ENCODE measurements around the gene LRP2.

Gene LRP2

DNA sequence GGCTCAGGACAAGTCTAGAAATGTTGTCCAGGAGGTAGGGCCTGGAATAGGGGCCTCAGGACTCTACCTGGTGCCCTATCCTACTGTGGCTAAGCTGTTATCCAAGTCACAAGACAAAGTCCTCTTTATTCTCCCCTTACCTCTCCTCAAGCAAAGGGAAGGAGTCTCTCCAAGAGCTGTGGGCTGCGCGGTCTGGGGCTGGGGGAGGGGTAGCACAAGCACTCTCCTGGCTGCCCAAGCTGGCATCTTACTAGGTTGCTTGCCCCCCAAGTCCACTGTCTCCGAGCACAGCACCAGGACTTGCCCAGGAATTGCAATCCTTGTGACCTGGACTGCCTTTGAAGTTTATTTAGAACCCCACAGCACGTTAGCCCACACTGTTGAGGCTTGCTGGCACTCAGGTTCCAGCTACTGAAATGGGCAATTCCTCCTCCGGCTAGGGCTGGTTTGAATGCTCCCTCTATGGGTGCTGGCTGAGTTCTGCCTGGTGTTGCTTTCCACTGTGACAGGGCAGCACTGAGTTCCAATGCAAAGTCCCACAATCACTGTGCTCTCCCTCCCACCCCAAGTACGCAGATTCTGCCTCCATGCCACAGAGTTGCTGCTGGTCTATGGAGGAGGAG is 274.5 kb downstream of the LRP2 start:
- DNase-seq (ENCODE audit: low read depth): no peak

DNA sequence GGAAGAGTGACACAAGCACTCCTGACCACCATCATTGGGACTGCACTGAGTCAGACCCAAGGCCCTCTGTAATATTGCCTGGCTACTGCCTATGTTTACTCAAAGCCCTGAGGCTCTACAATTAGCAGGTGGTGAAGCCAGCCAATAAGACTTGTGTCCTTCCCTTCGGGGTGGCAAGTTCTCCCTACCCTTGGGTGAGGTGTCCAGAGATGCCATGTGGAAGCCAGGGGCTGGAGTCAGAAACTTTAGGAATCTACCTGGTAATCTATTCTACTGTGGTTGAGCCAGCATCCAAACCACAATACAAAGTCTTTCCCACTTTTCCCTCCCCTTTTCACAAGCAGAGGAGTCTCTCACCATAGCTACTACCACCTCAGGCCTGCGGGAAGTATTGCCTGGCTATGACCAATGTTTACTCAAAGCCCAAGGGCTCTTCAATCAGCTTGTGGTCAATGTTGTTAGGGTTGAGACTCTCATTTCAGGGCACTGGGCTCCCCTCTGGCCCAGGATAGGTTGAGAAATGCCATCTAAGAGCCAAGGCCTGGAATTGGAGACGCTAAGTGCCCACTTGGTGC is 275.4 kb downstream of the LRP2 start:
- no peak for DNase-seq (ENCODE audit: low read depth)

DNA sequence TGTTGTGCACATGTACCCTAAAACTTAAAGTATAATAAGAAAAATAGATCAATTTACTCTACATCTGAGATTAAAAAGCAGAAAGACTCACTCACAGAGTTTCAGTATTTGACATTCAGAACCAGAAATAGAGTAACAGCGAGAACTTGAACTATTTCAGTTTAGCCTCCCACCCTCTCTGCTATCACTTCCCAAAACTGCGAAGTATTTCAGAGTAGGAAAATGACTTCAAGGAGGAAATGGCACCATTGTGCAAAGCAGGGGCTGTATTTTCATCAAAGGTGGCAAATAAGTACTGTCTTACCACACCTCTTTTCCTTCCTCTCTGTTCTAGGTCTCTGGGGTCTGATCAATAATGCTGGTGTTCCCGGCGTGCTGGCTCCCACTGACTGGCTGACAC is 279.3 kb downstream of the LRP2 start:
- no peak for DNase-seq (ENCODE audit: low read depth)

DNA sequence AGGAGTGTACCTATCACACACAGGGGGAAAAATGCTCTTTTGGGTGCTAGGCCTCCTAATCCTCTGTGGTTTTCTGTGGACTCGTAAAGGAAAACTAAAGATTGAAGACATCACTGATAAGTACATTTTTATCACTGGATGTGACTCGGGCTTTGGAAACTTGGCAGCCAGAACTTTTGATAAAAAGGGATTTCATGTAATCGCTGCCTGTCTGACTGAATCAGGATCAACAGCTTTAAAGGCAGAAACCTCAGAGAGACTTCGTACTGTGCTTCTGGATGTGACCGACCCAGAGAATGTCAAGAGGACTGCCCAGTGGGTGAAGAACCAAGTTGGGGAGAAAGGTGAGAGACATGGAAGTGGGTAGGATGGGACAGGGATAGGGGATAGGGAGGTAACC is 280.8 kb downstream of the LRP2 start:
- DNase-seq (ENCODE audit: low read depth): no peak

DNA sequence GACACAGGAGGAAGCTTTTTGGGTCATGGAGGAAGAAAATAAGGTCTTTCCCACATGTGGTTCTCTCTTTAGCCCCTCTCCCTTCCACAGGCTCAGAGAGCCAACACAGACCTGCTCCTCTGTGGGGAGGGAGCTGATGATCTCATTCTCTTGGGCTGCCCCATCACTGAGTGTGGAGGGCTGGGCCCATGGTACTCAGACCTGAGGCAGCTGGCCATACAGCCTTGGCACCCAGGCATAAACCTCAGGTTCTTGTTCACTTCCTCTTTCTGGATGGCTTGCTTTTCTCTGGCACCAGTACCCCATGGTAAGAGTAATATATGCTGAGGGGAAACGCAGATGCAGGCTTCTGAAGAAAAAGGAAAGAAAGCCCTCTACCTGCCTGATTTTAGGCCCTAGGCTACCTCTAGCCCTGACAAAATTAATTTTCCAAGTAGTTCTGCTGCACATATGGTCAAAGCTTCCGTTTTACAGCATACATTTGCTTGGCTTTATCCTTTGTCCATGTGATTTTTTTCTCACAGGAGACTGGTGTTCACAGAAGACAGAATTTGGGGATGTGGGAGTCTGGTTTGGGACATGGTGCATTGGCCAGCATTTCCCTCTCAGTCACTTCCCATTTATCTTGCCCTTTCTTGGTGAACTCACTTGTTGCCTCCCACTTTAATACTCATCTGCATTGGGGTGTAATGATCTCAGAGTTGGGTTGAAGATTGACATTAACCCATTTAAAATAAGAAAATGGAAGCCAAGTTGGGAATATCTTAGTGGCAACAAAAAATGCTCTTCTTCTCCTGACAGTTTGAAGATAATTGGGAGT is 281.9 kb downstream of the LRP2 start:
- no peak for DNase-seq (ENCODE audit: low read depth)

DNA sequence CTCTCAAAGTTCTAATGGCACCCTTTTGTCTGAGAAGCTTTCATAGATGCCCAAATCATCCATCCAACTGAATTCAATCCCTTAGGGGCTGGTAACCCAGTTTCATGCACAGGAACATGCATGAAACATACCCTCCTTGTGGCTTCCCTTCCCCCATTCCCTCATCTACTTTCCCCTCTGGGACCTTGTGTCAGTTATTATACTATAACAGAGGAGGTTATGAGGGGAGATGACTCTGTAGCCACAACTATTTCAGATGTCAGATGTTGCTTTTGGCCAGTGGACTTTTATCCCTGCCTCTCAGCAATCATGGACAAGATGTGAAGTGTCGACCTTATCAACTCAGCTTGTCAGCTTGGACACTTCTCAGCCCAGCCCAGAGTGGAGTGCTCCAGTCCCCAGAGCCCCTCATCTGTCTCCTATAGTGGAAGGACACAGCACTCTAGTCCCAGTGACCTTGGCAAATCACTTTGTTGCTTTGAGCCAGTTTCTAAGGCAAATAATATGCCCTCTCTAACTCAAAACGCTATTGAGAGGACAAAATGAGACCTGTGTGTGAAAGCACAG is 284.6 kb downstream of the LRP2 start:
- DNase-seq (ENCODE audit: low read depth): no peak

Measured in stimulated activated CD8-positive, alpha-beta memory T cell treated with anti-CD3 and anti-CD28 coated beads, Interleukin-12 subunit alpha, Interleukin-12 subunit beta, amount 100 ng/mL, for 1 hour (primary cell).